Skin epidermis (tissue), 12 donors: ENCODE measurements around the gene SLC51A.
A peak's percentile ranks its signal among the peaks of the same experiment; 100 is the strongest.
"Not testable (repeated sequence)": the region's sequence is repeated elsewhere in the genome, so short reads cannot be mapped to it uniquely, and the experiment has no call there.

Experiments used
- H3K27ac ChIP-seq, 21 experiments: fragments of 200-600 bp; sonication (generic) in 11 of 21; one replicate each; pipeline ENCODE4 v1.5.0; 2020; ENCODE audit warnings: mild to moderate bottlenecking in 3 of 21, inconsistent platforms in 2 of 21, moderate library complexity in 2 of 21
- H3K4me3 ChIP-seq, 7 experiments: fragments of 200-600 bp; sonication (generic) in 2 of 7; one replicate each; pipeline ENCODE4 v1.5.0; 2020; ENCODE audit warnings: inconsistent platforms in 2 of 7, mild to moderate bottlenecking in 2 of 7, moderate library complexity in 1 of 7

SLC51A gene

GRCh38 chr3:196192036-196192523, 24.3 kb upstream of the SLC51A start:
- Histone ChIP-seq H3K4me3 (no peak overlapping the region), H3K27ac (peak overlapping the region in 20 of 21 experiments; percentile 51 to 95 (median 82))

- no peak overlapping the region for H3K4me3 ChIP-seq
- H3K27ac ChIP-seq = peak overlapping the region in 20 of 21 experiments; percentile 51 to 95 (median 82)
Measured at GRCh38 chr3:196192524-196193051, 23.7 kb upstream of the SLC51A start.

DNA sequence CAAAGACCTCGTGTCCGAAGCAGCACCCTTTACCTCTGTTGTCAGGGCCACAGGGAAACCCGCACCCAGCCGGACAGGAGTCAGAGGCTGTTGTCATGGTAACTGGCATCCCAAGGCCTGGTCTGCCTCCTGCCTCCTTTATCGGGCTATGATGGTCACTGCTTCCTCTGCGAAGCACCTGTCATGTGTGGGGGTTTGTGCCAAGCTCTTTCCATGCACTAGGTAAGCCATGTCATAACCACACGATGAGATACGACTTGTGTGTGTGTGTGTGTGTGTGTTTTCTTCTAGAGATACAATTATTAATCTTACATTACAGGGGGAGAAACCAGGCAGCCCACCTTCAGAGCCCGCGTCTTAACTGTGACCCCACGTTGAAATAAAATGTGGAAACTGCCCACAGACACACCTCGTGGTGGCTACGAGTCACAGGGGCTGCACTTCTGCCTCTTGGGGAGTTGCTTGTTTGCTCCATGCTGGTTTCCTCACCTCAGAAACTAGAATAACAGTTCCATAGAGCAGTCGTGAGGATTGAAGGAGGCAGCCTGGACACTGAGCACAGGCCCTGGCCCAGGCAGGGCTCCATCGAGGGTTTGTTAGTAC, 23.1 kb upstream of the SLC51A start:
- peak overlapping the region in 19 of 21 experiments; percentile 30 to 95 (median 83) for H3K27ac ChIP-seq
- no peak overlapping the region for H3K4me3 ChIP-seq

- Histone ChIP-seq H3K4me3 (no peak overlapping the region), H3K27ac (peak overlapping the region in 16 of 21 experiments; percentile 8 to 95 (median 84))
Measured at GRCh38 chr3:196193736-196194541, 22.4 kb upstream of the SLC51A start.

- peak overlapping the region in 13 of 21 experiments; percentile 14 to 95 (median 83) for H3K27ac ChIP-seq
Measured at GRCh38 chr3:196194542-196194915, 21.8 kb upstream of the SLC51A start.

GRCh38 chr3:196195664-196196265, 20.6 kb upstream of the SLC51A start:
- peak overlapping the region in 6 of 21 experiments; percentile 4 to 65 (median 33) for H3K27ac ChIP-seq

More at GRCh38 chr3:196194542-196194915, 21.8 kb upstream of the SLC51A start:
- no peak overlapping the region for H3K4me3 ChIP-seq

DNA sequence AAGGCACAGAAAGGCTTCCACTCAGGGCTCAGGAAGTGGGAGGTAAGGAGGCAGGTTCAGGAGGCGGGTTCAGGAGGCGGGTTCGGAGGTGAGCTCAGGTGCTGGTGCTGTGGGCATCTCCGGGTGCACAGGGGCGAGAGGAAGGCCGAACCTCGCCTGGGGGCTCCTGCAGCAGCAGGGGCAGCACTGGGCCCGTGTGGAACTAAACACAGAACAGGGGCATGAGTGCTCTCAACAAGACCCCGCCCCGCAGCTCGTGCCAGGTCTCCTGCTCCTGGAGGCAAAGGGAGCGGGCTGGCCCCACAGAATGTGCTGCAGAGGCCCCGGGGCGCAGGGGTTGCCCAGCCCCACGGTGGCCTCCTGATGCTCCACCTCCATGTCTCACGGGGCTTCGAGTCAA, 18.8 kb upstream of the SLC51A start:
- H3K4me3 ChIP-seq = no peak overlapping the region
- H3K27ac ChIP-seq = no peak overlapping the region

More at GRCh38 chr3:196195664-196196265, 20.6 kb upstream of the SLC51A start:
- H3K4me3 ChIP-seq = no peak overlapping the region

- no peak overlapping the region for H3K27ac ChIP-seq
- H3K4me3 ChIP-seq = no peak overlapping the region
Measured at GRCh38 chr3:196198081-196198675, 18.2 kb upstream of the SLC51A start.

DNA sequence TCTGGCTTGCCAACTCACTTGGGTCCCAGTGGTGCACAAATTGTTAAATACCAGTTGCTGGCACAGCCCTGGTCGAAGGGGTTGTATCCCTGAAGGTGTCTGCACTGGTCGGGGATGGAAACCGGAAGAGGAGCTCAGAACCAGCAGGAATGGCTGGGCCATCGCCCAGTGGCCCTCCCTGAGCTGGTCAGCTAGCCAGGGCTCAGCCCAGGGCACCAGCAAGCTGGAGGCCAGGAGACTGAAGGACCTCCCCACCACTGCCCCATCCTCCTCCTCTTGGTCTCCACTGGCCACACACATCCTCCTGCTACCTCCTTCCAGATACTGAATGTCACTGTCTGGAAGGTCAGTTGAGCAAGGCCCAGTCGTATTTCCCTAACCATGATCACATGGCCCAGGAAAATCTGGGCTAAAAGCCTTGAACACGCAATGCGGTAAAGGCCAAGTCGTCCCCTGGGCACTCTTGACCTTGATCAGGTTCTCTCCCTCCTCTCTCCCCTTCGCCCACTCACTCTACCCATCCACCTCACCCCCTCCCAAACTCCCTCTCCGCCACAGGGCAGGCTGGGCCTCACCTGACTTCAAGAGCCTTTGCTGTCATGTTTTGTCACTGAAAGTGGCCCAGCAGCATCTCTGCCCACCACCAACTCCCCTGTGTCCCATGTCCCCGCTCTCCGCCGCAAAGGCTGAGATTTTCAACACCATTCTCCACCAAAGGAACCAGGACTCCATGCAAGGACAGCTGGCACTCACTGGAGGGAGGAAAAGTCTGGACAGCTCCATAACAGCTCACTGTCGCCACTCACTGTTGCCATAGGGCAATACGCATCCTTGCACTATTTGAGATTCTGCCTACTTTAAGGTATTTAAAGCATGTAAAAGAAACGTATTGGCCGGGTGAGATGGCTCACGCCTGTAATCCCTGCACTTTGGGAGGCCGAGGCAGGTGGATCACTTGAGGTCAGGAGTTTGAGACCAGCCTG, 17.3 kb upstream of the SLC51A start:
- H3K27ac ChIP-seq = no peak overlapping the region
- H3K4me3 ChIP-seq = no peak overlapping the region

- no peak overlapping the region for H3K4me3 ChIP-seq
- peak overlapping the region in 1 of 21 experiments; percentile 37 for H3K27ac ChIP-seq
Measured at GRCh38 chr3:196202516-196202970, 13.8 kb upstream of the SLC51A start.

DNA sequence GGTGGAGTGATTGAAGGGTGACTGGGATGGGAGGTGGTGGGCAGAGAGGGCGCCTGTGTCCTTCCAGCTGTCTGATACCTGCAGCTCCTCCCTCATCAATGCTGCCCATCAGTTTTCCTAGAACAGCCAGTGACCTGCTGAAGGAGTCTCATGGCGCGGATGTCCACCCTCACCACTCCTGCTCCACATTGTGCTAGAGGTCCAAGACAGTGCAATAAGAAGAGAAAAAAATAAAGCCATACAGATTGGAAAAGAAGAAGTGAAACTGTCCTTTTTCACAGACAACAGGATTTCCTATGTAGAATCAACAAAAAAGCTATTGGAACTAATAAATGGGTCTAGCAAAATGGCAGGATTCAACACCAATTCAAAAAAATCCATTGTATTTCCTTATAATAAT, 12.5 kb upstream of the SLC51A start:
- Histone ChIP-seq H3K27ac (no peak overlapping the region), H3K4me3 (no peak overlapping the region)

DNA sequence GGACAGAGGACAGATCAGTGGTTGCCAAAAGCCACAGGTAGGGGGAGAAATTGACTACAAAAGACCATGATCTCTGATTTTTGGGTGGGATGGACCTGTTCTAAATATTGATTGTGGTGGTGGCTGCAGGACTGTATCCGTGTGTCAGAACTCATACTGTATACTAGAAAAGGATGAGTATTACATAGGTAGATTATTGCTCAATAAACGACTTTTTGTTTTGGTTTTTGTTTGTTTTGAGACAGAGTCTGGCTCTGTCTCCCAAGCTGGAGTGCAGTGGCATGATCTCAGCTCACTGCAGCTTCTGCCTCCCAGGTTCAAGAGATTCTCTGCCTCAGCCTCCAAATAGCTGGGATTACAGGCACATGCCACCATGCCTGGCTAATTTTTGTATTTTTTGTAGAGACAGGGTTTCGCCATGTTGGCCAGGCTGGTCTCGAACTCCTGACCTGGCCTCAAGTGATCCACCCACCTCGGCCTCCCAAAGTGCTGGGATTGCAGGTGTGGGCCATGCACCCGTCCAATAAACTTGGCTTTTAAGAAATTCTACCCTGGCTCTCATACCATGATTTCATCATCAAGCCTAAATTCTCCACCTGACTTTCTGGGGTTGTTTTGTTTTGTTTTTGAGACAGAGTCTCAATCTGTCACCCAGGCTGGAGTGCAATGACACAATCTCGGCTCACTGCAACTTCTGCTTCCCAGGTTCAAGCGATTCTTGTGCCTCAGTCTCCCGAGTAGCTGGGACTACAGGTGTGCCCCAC, 10.7 kb upstream of the SLC51A start:
- not testable (repeated sequence) for H3K4me3 ChIP-seq, H3K27ac ChIP-seq

GRCh38 chr3:196207159-196207832, 9.0 kb upstream of the SLC51A start:
- Histone ChIP-seq H3K27ac (no peak overlapping the region), H3K4me3 (peak overlapping the region in 2 of 7 experiments; percentile 23 to 34)

- Histone ChIP-seq H3K27ac (no peak overlapping the region), H3K4me3 (peak overlapping the region in 6 of 7 experiments; percentile 1 to 34 (median 20))
Measured at GRCh38 chr3:196207833-196208607, 8.3 kb upstream of the SLC51A start.

DNA sequence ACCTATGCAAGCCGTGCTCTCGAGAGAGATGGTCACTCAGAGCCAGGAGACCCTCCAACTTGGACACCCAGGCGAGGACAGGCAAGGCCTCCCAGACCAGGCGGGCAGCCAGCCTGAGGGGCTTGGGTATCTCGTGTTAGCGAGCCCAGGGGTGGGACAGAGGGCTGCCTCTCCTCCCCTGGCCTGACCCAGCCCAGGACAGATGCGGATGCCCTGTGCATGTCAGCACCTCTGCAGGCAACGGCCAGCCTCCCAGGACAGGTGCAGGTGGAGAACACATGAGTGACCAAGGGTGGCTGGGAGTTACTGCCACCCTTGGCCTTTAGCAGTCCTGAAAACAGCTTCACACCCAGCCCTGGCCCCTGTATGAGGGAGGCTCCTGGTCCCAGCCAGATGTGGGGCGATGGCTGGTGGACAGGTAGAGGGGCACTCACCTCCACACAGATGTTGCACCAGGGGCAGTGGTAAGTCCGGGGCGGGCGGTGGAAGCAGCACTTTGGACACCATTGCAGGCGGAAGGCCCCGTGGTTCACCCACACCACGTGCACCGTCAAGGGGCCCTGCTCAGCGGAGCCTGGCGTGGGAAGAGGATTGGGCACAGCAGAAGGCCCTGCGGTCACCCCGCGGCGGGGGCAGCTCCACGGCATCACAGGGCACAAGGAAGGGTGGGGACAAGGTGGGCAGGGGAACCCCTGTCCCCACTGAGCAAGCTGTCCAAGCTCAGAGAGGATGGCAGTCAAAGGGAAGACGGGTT, 7.2 kb upstream of the SLC51A start:
- Histone ChIP-seq H3K27ac (no peak overlapping the region), H3K4me3 (no peak overlapping the region)
